HAP-1 (cell line): ENCODE data around the gene CLK1.
"Not testable (repeated sequence)": the region's sequence is repeated elsewhere in the genome, so short reads cannot be mapped to it uniquely, and the experiment has no call there.

ENCODE experiments used
- DNase-seq, 2 experiments: peaks; one replicate each; pipeline ENCODE4 v3.0.0-alpha.2; 2016 to 2020; ENCODE audit warnings: low spot score in 2 of 2
- H3K27me3 ChIP-seq: fragments of 250-450 bp; sonication (Bioruptor Pico); 2 replicates; pipeline ENCODE4 v1.5.1; 2020; ENCODE audit warnings: low read depth, mild to moderate bottlenecking, moderate library complexity
- H3K36me3 ChIP-seq: fragments of 250-450 bp; sonication (Bioruptor Pico); replicated peaks from 2 replicates; pipeline ENCODE4 v1.5.1; 2020; ENCODE audit warnings: mild to moderate bottlenecking
- H3K4me1 ChIP-seq: fragments of 250-450 bp; sonication (Bioruptor Pico); 2 replicates; pipeline ENCODE4 v1.5.1; 2020; ENCODE audit warnings: mild to moderate bottlenecking
- H3K4me3 ChIP-seq: fragments of 250-450 bp; sonication (Bioruptor Pico); 2 replicates; pipeline ENCODE4 v1.5.1; 2020; ENCODE audit warnings: mild to moderate bottlenecking, moderate library complexity
- H3K9me3 ChIP-seq: fragments of 250-450 bp; sonication (Bioruptor Pico); 2 replicates; pipeline ENCODE4 v1.5.1; 2020; ENCODE audit warnings: mild to moderate bottlenecking, moderate library complexity
- in situ Hi-C: fragments of 300-500 bp; cut with MboI; formaldehyde crosslinking; loops from 3 replicates; pipeline ENCODE4 v1.14.3; 2020; ENCODE audit warnings: low sequenced_read_pairs, inconsistent platforms, mixed read lengths

The CLK1 gene

GRCh38 chr2:200843993-200844948, 20.2 kb downstream of the CLK1 start:
- no peak for DNase-seq
- Histone ChIP-seq H3K4me3 (no peak overlapping the region), H3K27me3 (no peaks in the 10 kb centered on the region), H3K36me3 (no peaks in the 10 kb centered on the region), H3K4me1 (no peaks in the 10 kb centered on the region), H3K9me3 (no peaks in the 10 kb centered on the region)
- in situ Hi-C loops, result no loop called here

- no peak overlapping the region for H3K4me3 ChIP-seq
- no peak for DNase-seq
- H3K27me3 ChIP-seq, result no peaks in the 10 kb centered on the region
- H3K9me3 ChIP-seq, result peaks cover 9% of the 10 kb centered on the region; the same call in 1 of the 2 replicates
- H3K36me3 ChIP-seq, result no peaks in the 10 kb centered on the region
- in situ Hi-C loops, result no loop called here
- H3K4me1 ChIP-seq, result no peaks in the 10 kb centered on the region
Measured at GRCh38 chr2:200839513-200839912, 24.9 kb downstream of the CLK1 start.

DNA sequence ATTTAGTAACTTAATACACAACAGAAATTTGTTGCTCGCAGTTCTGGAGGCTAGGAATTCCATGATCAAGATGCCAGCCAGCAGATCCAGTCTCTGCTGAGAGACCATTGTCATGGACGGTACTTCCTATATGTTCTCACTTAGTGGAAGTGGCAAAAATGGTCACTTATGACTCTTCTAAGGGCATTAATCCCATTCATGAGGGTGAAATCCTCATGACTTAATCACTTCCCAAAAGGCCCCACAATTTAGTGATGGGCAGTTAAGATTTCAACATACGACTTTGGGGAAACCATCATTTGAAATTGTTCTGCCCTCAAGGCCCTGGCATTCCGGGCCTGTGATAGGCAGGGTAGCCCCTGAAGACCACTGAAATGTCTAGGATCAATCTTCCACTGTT, 29.8 kb downstream of the CLK1 start:
- no peak for DNase-seq
- H3K4me3 ChIP-seq, result no peak overlapping the region
- peaks cover 9% of the 10 kb centered on the region; the same call in 1 of the 2 replicates for H3K9me3 ChIP-seq
- in situ Hi-C loops, result no loop called here
- no peaks in the 10 kb centered on the region for H3K36me3 ChIP-seq
- H3K4me1 ChIP-seq, result no peaks in the 10 kb centered on the region
- no peaks in the 10 kb centered on the region for H3K27me3 ChIP-seq

DNA sequence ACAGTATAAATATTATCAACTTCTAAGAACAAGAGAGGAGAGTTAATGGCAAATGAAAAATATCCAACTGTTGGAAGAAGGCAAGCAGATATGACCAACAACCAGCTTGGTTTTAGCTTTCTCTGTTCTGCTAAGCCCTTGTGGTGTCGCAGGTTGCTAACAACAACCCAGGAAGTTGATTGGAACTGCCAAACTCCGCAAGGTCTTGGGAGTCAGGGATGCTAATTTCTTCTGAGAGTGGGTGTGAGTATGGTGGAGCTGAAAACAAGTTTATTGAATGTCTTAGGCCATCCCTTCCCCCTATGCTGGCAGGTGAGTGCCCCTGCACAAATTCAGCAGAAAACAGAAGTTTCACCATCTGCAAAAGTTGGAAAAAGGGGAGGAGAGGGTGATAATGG, 35.2 kb downstream of the CLK1 start:
- in situ Hi-C loops, result no loop called here
- Histone ChIP-seq H3K4me1 (no peaks in the 10 kb centered on the region), H3K27me3 (no peaks in the 10 kb centered on the region), H3K4me3 (no peak overlapping the region), H3K36me3 (peaks cover 3% of the 10 kb centered on the region; the same call in 1 of the 2 replicates), H3K9me3 (no peaks in the 10 kb centered on the region)
- no peak for DNase-seq

GRCh38 chr2:200828572-200829257, 35.7 kb downstream of the CLK1 start:
- Histone ChIP-seq H3K36me3 (peaks cover 8% of the 10 kb centered on the region), H3K9me3 (no peaks in the 10 kb centered on the region), H3K27me3 (no peaks in the 10 kb centered on the region), H3K4me3 (no peak overlapping the region), H3K4me1 (no peaks in the 10 kb centered on the region)
- in situ Hi-C loops, result no loop called here
- DNase-seq, result no peak

- no peak for DNase-seq
- no peaks in the 10 kb centered on the region for H3K27me3 ChIP-seq
Measured at GRCh38 chr2:200828104-200828503, 36.4 kb downstream of the CLK1 start.

DNA sequence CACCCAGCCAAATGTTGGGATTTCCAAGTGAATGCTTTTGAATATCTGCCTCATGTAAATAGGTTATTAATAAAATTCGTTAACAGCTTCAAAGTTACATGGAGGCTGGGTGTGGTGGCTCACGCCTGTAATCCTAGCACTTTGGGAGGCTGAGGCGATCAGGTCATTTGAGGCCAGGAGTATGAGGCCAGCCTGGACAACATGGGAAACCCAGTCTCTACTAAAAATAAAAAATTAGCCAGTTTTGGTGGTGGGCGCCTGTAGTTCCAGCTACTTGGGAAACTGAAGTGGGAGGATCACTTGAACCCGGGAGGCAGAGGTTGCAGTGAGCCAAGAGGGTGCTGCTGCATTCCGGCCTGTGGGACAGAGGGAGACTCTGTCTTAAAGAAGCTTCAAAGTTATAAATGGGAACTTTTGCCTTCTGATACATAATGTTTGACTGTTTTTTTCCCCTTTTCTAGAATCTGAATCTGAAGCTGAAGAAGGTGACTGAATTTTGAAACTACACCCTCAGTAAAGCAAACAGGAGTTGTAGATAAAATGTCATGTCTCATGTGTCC, 42.7 kb downstream of the CLK1 start:
- Histone ChIP-seq H3K9me3 (no peaks in the 10 kb centered on the region), H3K27me3 (no peaks in the 10 kb centered on the region), H3K4me1 (no peaks in the 10 kb centered on the region), H3K4me3 (no peak overlapping the region), H3K36me3 (peaks cover 59% of the 10 kb centered on the region)
- DNase-seq, result no peak
- in situ Hi-C loops, result no loop called here

More at GRCh38 chr2:200828104-200828503, 36.4 kb downstream of the CLK1 start:
- H3K4me3 ChIP-seq, result no peak overlapping the region
- in situ Hi-C loops, result no loop called here
- H3K4me1 ChIP-seq, result no peaks in the 10 kb centered on the region
- no peaks in the 10 kb centered on the region for H3K9me3 ChIP-seq
- H3K36me3 ChIP-seq, result peaks cover 9% of the 10 kb centered on the region

DNA sequence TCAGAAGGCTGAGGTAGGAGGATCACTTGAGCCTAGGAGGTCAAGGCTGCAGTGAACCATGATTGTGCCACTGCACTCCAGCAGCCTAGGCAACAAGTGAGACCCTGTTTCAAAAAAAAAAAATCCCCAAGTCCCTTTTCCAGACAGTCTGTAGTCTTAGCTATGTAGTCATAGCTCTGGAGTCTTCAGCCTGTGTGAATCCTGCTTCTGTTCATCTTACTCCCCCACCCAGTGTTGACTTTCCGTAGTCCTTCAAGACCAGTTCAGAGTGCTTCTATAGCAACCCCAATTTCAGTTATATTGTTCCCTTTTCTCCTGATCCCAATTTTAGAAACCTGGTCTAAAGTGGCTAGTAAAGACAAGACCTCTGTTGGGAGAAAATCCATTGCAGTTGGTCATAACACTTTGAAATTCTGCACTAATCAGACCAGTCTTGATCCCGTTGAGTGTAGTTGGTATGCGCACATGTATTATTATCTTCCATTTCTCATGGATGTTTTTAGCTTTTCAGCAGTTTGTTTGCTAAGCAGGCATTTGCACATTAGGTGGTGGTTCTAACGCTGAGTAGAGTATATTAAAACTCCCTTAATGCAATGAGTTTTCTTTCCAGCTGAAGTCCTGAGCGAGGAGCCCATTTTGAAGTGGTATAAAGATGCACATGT, 43.8 kb downstream of the CLK1 start:
- DNase-seq, result no peak
- Histone ChIP-seq H3K9me3 (no peaks in the 10 kb centered on the region), H3K36me3 (peaks cover 70% of the 10 kb centered on the region), H3K4me3 (no peak overlapping the region), H3K27me3 (no peaks in the 10 kb centered on the region), H3K4me1 (no peaks in the 10 kb centered on the region)
- in situ Hi-C loops, result no loop called here

- H3K27me3 ChIP-seq, DNase-seq, H3K4me3 ChIP-seq, H3K4me1 ChIP-seq, H3K9me3 ChIP-seq: not testable (repeated sequence)
- in situ Hi-C loops, result loop anchor here (10.0 kb wide), 2 partner anchors 104 to 864 kb away; partner anchors contain the start of genes MAIP1 and TYW5
- H3K36me3 ChIP-seq, result peaks cover 84% of the 10 kb centered on the region
Measured at GRCh38 chr2:200818732-200819131, 45.7 kb downstream of the CLK1 start.

DNA sequence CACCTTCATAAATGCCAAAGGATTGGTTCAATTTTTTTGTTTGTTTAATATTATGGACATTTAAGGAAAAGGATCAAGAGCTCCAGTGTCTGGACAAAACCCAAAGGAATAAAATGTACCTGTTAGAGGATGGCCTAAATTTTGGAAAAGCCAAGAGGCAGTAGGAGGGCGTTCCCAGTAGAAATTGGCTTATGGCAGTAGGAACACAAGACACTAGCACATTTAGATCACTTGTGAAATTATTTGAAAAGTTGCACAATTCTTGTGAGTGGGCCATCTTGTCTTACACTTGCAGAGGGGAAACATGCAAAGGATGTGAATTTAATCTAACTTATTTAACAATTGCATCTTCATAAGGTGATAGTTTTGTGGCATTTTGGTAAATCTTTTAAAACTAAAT, 49.5 kb downstream of the CLK1 start:
- in situ Hi-C loops, result loop anchor here (10.0 kb wide), 2 partner anchors 100 to 860 kb away; partner anchors contain the start of genes MAIP1 and TYW5

DNA sequence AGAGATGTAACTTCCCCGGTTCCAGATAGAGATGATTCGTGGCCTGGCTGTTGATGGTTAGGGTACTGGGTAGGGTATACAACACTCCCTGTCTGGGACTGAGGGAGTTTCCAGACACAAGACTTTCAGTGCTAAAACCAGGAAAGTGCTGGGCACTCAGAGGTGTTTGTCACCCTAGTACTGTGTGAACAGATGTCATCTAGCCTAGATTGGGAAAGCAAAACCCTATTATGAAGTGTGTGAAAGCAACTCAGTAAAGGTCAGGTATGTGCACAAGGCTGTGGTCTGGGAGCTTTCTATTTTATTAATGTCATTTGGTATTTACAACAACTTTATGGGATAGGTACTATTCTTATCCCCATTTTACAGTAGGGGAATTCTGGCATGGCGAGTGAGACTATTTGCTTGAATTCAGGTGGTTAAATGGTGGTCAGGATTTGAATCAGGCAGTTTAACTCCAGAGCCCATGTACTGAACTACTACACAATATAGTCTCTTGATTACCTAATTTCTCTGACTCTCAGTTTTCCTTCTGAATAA, 50.1 kb downstream of the CLK1 start:
- in situ Hi-C loops, result loop anchor here (10.0 kb wide), 2 partner anchors 100 to 860 kb away; partner anchors contain the start of genes MAIP1 and TYW5
- H3K36me3 ChIP-seq, result peaks cover 71% of the 10 kb centered on the region
- no peak for DNase-seq
- H3K4me1 ChIP-seq, result peaks cover 15% of the 10 kb centered on the region
- no peak overlapping the region for H3K4me3 ChIP-seq
- no peaks in the 10 kb centered on the region for H3K9me3 ChIP-seq
- no peaks in the 10 kb centered on the region for H3K27me3 ChIP-seq

More for the DNA sequence above, 49.5 kb downstream of the CLK1 start:
- no peak overlapping the region for H3K4me3 ChIP-seq
- no peak for DNase-seq
- H3K36me3 ChIP-seq, result peaks cover 77% of the 10 kb centered on the region
- H3K4me1 ChIP-seq, result peaks cover 15% of the 10 kb centered on the region
- H3K9me3 ChIP-seq, result no peaks in the 10 kb centered on the region
- no peaks in the 10 kb centered on the region for H3K27me3 ChIP-seq

GRCh38 chr2:200812122-200813022, 52.1 kb downstream of the CLK1 start:
- in situ Hi-C loops, result loop anchor here (10.0 kb wide), 2 partner anchors 98 to 858 kb away; partner anchors contain the start of genes MAIP1 and TYW5
- Histone ChIP-seq H3K9me3 (no peaks in the 10 kb centered on the region), H3K36me3 (peaks cover 51% of the 10 kb centered on the region), H3K4me3 (peak overlapping the region; percentile 92), H3K4me1 (peaks cover 15% of the 10 kb centered on the region), H3K27me3 (no peaks in the 10 kb centered on the region)
- DNase-seq, result peak; percentile 73 to 86
